Kidney (tissue), 14 donors: ENCODE data around the gene APCDD1L. TPM values are rescaled to one million over a fixed set of nuclear protein-coding genes. Genes with fewer than 3 reads are reported as not detected.

Source experiments
- DNase-seq, 5 donors: peaks; one replicate each; pipeline ENCODE4 v3.0.0-alpha.2; 2013 to 2020
- FAIRE-seq: peaks from 2 replicates; lab custom pipeline; 2012; peaks lifted over from hg19 to GRCh38; lab: Jason Lieb, UNC
- H3K27ac ChIP-seq, 2 donors: one replicate each; pipeline ENCODE4 v1.7.0; 2013; ENCODE audit warnings: low read depth in 2 of 2, low read length in 2 of 2, inconsistent platforms in 1 of 2
- H3K27me3 ChIP-seq: one replicate; pipeline ENCODE4 v1.7.1; 2013; ENCODE audit warnings: low read length, inconsistent platforms; ENCODE audit not compliant: control insufficient read depth, insufficient read depth
- H3K36me3 ChIP-seq, 3 donors: one replicate each; pipeline versions ENCODE4 v1.7.0 to v1.7.1; 2013; ENCODE audit warnings: low read length in 3 of 3, control low read depth in 1 of 3, inconsistent platforms in 1 of 3; ENCODE audit not compliant: insufficient read depth in 3 of 3, control insufficient read depth in 2 of 3
- H3K4me1 ChIP-seq, 3 donors: one replicate each; pipeline versions ENCODE4 v1.7.0 to v1.7.1; 2013; ENCODE audit warnings: low read length in 3 of 3, inconsistent platforms in 1 of 3, low read depth in 1 of 3; ENCODE audit not compliant: control insufficient read depth in 2 of 3, insufficient read depth in 2 of 3
- H3K4me3 ChIP-seq, 3 donors: one replicate each; pipeline versions ENCODE4 v1.7.0 to v1.8.1; 2013; ENCODE audit warnings: low read length in 3 of 3, control low read depth in 1 of 3, inconsistent platforms in 1 of 3
- H3K9ac ChIP-seq, 3 donors: one replicate each; pipeline versions ENCODE4 v1.7.0 to v1.7.1; 2013; ENCODE audit warnings: low read length in 3 of 3, control low read depth in 1 of 3, inconsistent platforms in 1 of 3
- H3K9me3 ChIP-seq, 3 donors: one replicate each; pipeline versions ENCODE4 v1.7.0 to v1.7.1; 2013; ENCODE audit warnings: low read length in 3 of 3, control low read depth in 1 of 3, inconsistent platforms in 1 of 3; ENCODE audit not compliant: control insufficient read depth in 2 of 3, insufficient read depth in 1 of 3
- intact Hi-C: fragments of 100-400 bp; cut with DNase I; formaldehyde crosslinking; loops from one replicate; pipeline ENCODE4 v1.11.1; 2022
- polyA plus RNA-seq: library from polyadenylated mRNA; stranded (reverse); fragments of 350-450 nt; fragmentation: Illumina TruSeq; extraction: RNeasy Lipid Tissue Mini Kit (QIAGEN cat#74804); gene quantifications from one replicate; pipeline ENCODE4 v1.2.3, GENCODE V29; 2014; ENCODE audit warnings: low read depth, low replicate concordance; ENCODE audit not compliant: insufficient read depth
- total RNA-seq: library from RNA; stranded (reverse); fragmentation: NEBNext Ultra II Directional; extraction: Animal tissue kit (Norgen Biotek cat#: 25700); gene quantifications from one replicate; pipeline ENCODE4 v1.2.1, GENCODE V29; 2021
- TF ChIP-seq, protein P1 (sequence below): IDR thresholded peaks from 3 replicates; pipeline ENCODE4 v1.5.1; 2012; ENCODE audit warnings: mild to moderate bottlenecking, moderate library complexity, borderline replicate concordance; ENCODE audit not compliant: insufficient read depth; ENCODE audit errors: extremely low read depth
- donor health status: control.
- donor health status: control.
- donor health status: control.
- donor health status: control.
- donor health status: control.
- donor health status: DM: yes; HTN: yes; CAD: no.
- donor health status: Normal renal cell carcinoma (clear cell type).

The APCDD1L gene
- total and polyA plus RNA-seq, 2 donors from 2014 or later: 1.2 to 4.5 TPM

DNA sequence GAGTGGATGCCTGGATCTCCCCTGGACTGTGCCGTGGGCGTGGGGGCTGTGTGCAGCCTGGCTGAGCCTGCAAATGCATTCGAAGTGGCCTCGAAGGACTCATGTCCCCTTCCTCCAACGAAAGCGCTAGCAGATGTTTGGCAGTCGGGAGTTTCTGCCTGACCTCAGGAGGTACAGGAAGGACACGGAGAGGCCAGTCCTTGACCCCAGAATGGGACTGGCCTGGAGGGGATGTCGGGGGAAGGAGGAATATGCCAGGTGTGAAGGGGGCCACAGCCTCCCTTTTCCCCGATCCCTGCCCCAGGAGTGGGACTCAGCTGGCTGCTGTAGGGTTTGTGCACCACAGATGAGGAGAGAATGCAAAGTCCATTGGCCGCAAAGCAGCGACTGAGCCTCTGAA is 45.6 kb downstream of the APCDD1L start:
- Histone ChIP-seq H3K27me3 (no peaks in the 10 kb centered on the region), H3K36me3 (no peaks in the 10 kb centered on the region), H3K4me3 (no peak overlapping the region), H3K27ac (no peak overlapping the region), H3K4me1 (peaks cover 0 to 2% (median 0%) of the 10 kb centered on the region in 3 donors), H3K9ac (no peak overlapping the region), H3K9me3 (no peaks in the 10 kb centered on the region)
- no peak for DNase-seq
- intact Hi-C loops: no loop called here
- TF ChIP-seq, protein P1, sequence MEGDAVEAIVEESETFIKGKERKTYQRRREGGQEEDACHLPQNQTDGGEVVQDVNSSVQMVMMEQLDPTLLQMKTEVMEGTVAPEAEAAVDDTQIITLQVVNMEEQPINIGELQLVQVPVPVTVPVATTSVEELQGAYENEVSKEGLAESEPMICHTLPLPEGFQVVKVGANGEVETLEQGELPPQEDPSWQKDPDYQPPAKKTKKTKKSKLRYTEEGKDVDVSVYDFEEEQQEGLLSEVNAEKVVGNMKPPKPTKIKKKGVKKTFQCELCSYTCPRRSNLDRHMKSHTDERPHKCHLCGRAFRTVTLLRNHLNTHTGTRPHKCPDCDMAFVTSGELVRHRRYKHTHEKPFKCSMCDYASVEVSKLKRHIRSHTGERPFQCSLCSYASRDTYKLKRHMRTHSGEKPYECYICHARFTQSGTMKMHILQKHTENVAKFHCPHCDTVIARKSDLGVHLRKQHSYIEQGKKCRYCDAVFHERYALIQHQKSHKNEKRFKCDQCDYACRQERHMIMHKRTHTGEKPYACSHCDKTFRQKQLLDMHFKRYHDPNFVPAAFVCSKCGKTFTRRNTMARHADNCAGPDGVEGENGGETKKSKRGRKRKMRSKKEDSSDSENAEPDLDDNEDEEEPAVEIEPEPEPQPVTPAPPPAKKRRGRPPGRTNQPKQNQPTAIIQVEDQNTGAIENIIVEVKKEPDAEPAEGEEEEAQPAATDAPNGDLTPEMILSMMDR: no peak
- no peak for FAIRE-seq

GRCh38 chr20:58467572-58468527 is 47.3 kb downstream of the APCDD1L start:
- Histone ChIP-seq H3K9me3 (no peaks in the 10 kb centered on the region), H3K9ac (no peak overlapping the region), H3K27me3 (no peaks in the 10 kb centered on the region), H3K27ac (no peak overlapping the region), H3K4me1 (peaks cover 0 to 2% (median 0%) of the 10 kb centered on the region in 3 donors), H3K36me3 (no peaks in the 10 kb centered on the region), H3K4me3 (no peak overlapping the region)
- TF ChIP-seq, protein P1: no peak
- intact Hi-C loops: no loop called here
- DNase-seq (no peak), FAIRE-seq (no peak)

DNA sequence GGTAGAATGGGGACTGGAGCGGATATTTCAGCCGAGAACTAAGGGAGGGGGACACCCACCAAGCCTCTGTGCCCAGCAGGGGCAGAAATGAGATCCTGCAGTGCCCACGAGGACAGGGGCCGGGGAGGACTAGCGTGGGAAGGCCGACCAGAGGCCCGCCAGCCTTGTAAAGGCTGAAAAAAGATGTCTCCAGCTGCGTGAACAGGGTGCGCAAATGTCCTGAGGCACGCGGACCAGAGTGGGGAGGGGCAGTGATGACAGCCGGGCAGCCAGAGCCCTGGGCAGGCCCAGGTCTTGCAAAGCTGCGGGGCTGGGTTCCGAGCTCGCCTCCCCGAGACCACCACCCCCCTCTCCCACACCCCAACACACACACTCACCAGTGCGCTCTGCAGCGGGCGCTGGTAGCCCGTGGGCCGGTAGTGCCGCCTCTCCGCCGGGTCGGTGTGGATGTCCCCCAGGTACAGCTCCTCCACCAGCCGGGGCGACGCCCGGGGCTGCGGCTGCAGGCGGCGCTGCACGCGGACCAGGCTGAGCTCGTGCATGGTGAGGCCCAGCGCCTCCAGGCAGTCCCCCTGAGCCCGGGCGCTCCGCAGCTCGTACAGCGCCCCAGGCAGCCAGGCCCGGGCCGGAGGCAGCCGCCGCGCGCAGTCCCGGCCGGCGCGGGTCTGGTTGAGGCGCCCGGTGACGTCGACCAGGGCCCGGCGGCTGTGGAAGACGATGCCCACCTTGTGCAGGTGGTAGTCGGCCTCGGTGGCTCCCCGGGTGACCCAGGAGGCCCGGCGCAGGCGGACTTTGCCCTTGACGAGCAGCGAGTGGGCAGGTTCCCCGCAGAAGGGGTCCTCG is 48.2 kb downstream of the APCDD1L start:
- H3K36me3 ChIP-seq: no peaks in the 10 kb centered on the region
- intact Hi-C loops: no loop called here
- TF ChIP-seq, protein P1: no peak
- no peaks in the 10 kb centered on the region for H3K9me3 ChIP-seq
- no peaks in the 10 kb centered on the region for H3K27me3 ChIP-seq
- FAIRE-seq (no peak), DNase-seq (peak in 2 of 5 donors; percentile 36 to 72)
- no peak overlapping the region for H3K27ac ChIP-seq
- no peak overlapping the region for H3K4me3 ChIP-seq
- H3K9ac ChIP-seq: no peak overlapping the region
- H3K4me1 ChIP-seq: peaks cover 0 to 2% (median 0%) of the 10 kb centered on the region in 3 donors
